ENCODE data around the gene OBP2B. TPM values are rescaled to one million over a fixed set of nuclear protein-coding genes. Genes with fewer than 3 reads are reported as not detected.

OBP2B gene
- total RNA-seq, 1 experiment from 2014 or later = not detected

- ChIA-PET POLR2A (no interaction called here), CTCF (no interaction called here)
- H3K4me3 ChIP-seq (ENCODE audit: low read depth in 2 of 2, low read length in 2 of 2) = no peak overlapping the region
- no peaks in the 10 kb centered on the region for H3K9me3 ChIP-seq (ENCODE audit: control insufficient read depth, insufficient read depth, low read depth, low read length)
- no peak overlapping the region for H3K27ac ChIP-seq (ENCODE audit: low read length)
- no peaks in the 10 kb centered on the region for H3K4me1 ChIP-seq (ENCODE audit: control insufficient read depth, insufficient read depth, low read length)
- DNase-seq (ENCODE audit: low read depth, low spot score) (no peak), ATAC-seq (no peak)
- intact Hi-C loops (cut with micrococcal nuclease; ENCODE audit: unreplicated experiment) = no loop called here
- in situ Hi-C loops (cut with HindIII; ENCODE audit: low pct_unique_long_range_greater_than_20kb, low sequenced_read_pairs) = no loop called here
- no peak for TF ChIP-seq TCF7L2 (IDR thresholded peaks at IDR 0.05; ENCODE audit: low read depth, low read length)
- no peak for TF ChIP-seq POLR2AphosphoS5 (IDR thresholded peaks at IDR 0.05; ENCODE audit: low read depth, low read length)
- TF ChIP-seq SIN3A (IDR thresholded peaks at IDR 0.05; ENCODE audit: borderline replicate concordance, insufficient read depth, low read depth, low read length) = no peak
- TF ChIP-seq REST (IDR thresholded peaks at IDR 0.05; ENCODE audit: insufficient read depth in 1 of 2, low read depth in 2 of 2, low read length in 1 of 2) = no peak
- TF ChIP-seq CTCF (IDR thresholded peaks at IDR 0.05) = no peak
- BruUV-seq (replicated peaks) = no TSS peak
- H3K36me3 ChIP-seq (ENCODE audit: control insufficient read depth, insufficient read depth, low read length) = no peaks in the 10 kb centered on the region
- H3K27me3 ChIP-seq (ENCODE audit: control insufficient read depth, insufficient read depth, low read length) = no peaks in the 10 kb centered on the region
These were observed 4.6 kb downstream of the OBP2B start for GRCh38 chr9:133204335-133204992.

GRCh38 chr9:133203506-133204075, 5.5 kb downstream of the OBP2B start:
- no peak for DNase-seq (ENCODE audit: low read depth, low spot score)

More at GRCh38 chr9:133203506-133204075, 5.5 kb downstream of the OBP2B start:
- in situ Hi-C loops (cut with HindIII; ENCODE audit: low pct_unique_long_range_greater_than_20kb, low sequenced_read_pairs) (no loop called here), intact Hi-C loops (cut with micrococcal nuclease; ENCODE audit: unreplicated experiment) (no loop called here)
- POLR2A ChIA-PET = no interaction called here
- ATAC-seq = no peak
- CTCF ChIA-PET = no interaction called here
- Histone ChIP-seq H3K4me1 (ENCODE audit: control insufficient read depth, insufficient read depth, low read length) (no peaks in the 10 kb centered on the region), H3K4me3 (ENCODE audit: low read depth in 2 of 2, low read length in 2 of 2) (no peak overlapping the region), H3K36me3 (ENCODE audit: control insufficient read depth, insufficient read depth, low read length) (no peaks in the 10 kb centered on the region), H3K9me3 (ENCODE audit: control insufficient read depth, insufficient read depth, low read depth, low read length) (no peaks in the 10 kb centered on the region), H3K27me3 (ENCODE audit: control insufficient read depth, insufficient read depth, low read length) (no peaks in the 10 kb centered on the region), H3K27ac (ENCODE audit: low read length) (no peak overlapping the region)
- BruUV-seq (replicated peaks) = no TSS peak
- TF ChIP-seq POLR2AphosphoS5 (IDR thresholded peaks at IDR 0.05; ENCODE audit: low read depth, low read length) (no peak), SIN3A (IDR thresholded peaks at IDR 0.05; ENCODE audit: borderline replicate concordance, insufficient read depth, low read depth, low read length) (no peak), CTCF (IDR thresholded peaks at IDR 0.05) (no peak), TCF7L2 (IDR thresholded peaks at IDR 0.05; ENCODE audit: low read depth, low read length) (no peak), REST (IDR thresholded peaks at IDR 0.05; ENCODE audit: insufficient read depth in 1 of 2, low read depth in 2 of 2, low read length in 1 of 2) (no peak)

All from Panc1 (cell line).